22Rv1 (cell line): ENCODE results near the gene WDR72.

Source experiments
- CTCF ChIP-seq: fragments of 450-650 bp; IDR thresholded peaks from 2 replicates; pipeline ENCODE4 v1.5.1; 2017; ENCODE audit warnings: mild to moderate bottlenecking
- ZFX ChIP-seq: fragments of 450-650 bp; IDR thresholded peaks from 2 replicates; pipeline ENCODE4 v1.6.1; 2017; ENCODE audit warnings: antibody characterized with exemption, borderline replicate concordance

- TF ChIP-seq CTCF, result no peak
- no peak for TF ChIP-seq ZFX
Observed at GRCh38 chr15:53498996-53499395, 260.5 kb downstream of the WDR72 start.
